Cardiac fibroblast (primary cell): ENCODE results near the gene MRTFB.

Experiments
- DNase-seq, 2 donors: peaks; one replicate each; pipeline versions ENCODE4 v3.0.0 to v3.0.0-alpha.2; 2010; ENCODE audit warnings: low read depth in 2 of 2
- H3K4me3 ChIP-seq, 2 donors: replicated peaks in 1 of 2; 1 replicate in 1 of 2; 2 replicates in 1 of 2; pipeline ENCODE4 v1.5.1; 2011; ENCODE audit warnings: low read depth in 2 of 2, low read length in 2 of 2, mild to moderate bottlenecking in 2 of 2, moderate library complexity in 1 of 2
- TF ChIP-seq, protein P1 (sequence below): IDR thresholded peaks from one replicate; pipeline ENCODE4 v1.5.1; 2011; ENCODE audit warnings: low read depth, mild to moderate bottlenecking, low read length, inconsistent platforms

Gene MRTFB

DNA sequence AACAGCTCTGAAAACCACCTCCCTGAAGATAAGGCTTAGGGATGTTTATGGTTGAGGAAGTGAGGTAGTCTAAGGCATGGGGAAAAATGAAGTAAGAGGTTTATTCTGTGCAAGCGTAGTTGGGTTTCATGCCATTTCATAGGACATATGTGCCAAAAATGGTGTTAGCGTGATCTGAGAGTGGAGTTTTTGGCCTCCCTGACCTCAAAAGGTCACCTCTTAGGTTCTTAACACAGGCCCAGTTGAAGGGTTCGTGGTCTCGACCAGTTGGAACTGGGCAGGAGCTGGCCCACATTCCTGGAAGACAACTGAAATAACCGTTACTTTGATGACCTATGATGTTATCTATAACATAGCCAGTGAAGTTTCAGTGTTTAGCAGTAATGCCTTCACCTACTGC lies 57.0 kb downstream of the MRTFB start:
- TF ChIP-seq, protein P1, sequence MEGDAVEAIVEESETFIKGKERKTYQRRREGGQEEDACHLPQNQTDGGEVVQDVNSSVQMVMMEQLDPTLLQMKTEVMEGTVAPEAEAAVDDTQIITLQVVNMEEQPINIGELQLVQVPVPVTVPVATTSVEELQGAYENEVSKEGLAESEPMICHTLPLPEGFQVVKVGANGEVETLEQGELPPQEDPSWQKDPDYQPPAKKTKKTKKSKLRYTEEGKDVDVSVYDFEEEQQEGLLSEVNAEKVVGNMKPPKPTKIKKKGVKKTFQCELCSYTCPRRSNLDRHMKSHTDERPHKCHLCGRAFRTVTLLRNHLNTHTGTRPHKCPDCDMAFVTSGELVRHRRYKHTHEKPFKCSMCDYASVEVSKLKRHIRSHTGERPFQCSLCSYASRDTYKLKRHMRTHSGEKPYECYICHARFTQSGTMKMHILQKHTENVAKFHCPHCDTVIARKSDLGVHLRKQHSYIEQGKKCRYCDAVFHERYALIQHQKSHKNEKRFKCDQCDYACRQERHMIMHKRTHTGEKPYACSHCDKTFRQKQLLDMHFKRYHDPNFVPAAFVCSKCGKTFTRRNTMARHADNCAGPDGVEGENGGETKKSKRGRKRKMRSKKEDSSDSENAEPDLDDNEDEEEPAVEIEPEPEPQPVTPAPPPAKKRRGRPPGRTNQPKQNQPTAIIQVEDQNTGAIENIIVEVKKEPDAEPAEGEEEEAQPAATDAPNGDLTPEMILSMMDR = no peak
- no peak for DNase-seq
- no peak overlapping the region for H3K4me3 ChIP-seq

- no peak overlapping the region for H3K4me3 ChIP-seq
- TF ChIP-seq, protein P1 = no peak
- DNase-seq = no peak
Measured at GRCh38 chr16:14129502-14129901, 58.4 kb downstream of the MRTFB start.

- peak; percentile 14 to 48 for DNase-seq
- no peak overlapping the region for H3K4me3 ChIP-seq
- TF ChIP-seq, protein P1 = no peak
Measured at GRCh38 chr16:14131774-14132695, 60.9 kb downstream of the MRTFB start.

DNA sequence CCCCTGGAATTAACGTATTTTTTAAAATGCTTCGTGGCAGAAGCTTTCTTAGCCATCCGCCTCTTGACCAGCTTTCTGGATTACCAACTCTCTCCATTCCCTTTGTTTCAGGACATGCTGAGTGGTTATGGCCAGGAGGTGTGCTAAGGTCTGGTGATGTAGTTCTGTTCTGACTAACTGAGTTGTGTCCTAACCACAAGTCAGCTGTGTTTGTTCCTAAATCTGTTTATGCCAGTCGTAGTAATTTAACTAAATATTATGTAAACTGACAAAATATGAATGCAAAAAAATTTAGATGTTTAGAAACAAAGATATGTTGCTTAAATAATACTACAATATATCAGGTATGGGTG lies 61.6 kb downstream of the MRTFB start:
- DNase-seq = peak in 1 of 2 donors; percentile 66

GRCh38 chr16:14133907-14134306 lies 62.8 kb downstream of the MRTFB start:
- no peak overlapping the region for H3K4me3 ChIP-seq
- TF ChIP-seq, protein P1 = no peak
- DNase-seq = no peak

More for the DNA sequence above, 61.6 kb downstream of the MRTFB start:
- TF ChIP-seq, protein P1 = no peak
- no peak overlapping the region for H3K4me3 ChIP-seq

DNA sequence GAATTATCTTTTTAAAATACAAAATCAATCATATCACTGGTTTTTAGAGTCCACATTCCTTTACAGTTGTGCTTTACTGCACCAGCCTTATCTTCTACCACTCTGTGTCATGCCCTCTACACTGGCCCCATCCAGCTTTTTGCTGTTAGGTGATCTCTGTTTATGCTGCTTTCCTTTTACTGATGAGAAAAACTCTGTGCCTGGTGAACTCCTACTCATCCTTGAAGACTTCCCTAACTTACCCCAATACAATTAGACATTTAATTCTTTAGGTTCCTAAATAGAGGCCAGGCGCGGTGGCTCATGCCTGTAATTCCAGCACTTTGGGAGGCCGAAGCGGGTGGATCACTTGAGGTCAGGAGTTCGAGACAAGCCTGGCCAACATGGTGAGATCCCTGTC lies 64.6 kb downstream of the MRTFB start:
- no peak overlapping the region for H3K4me3 ChIP-seq
- TF ChIP-seq, protein P1 = no peak
- DNase-seq = no peak
